ENCODE measurements around the gene SLC35D2.

SLC35D2 gene

GRCh38 chr9:96293498-96294158, 89.9 kb downstream of the SLC35D2 start:
- no peaks in the 10 kb centered on the region for H3K9me3 ChIP-seq (ENCODE audit: insufficient read depth, low read length, severe bottlenecking)
- no peak overlapping the region for H3K4me2 ChIP-seq (ENCODE audit: insufficient read depth, low read length)
- H3K4me3 ChIP-seq (ENCODE audit: low read depth in 1 of 2, low read length in 2 of 2), result no peak overlapping the region
- no peaks in the 10 kb centered on the region for H4K20me1 ChIP-seq (ENCODE audit: insufficient read depth, low read length)
- H3K27me3 ChIP-seq (ENCODE audit: insufficient read depth, low read length, poor library complexity), result no peaks in the 10 kb centered on the region
- H3K27ac ChIP-seq (ENCODE audit: low read length), result no peak overlapping the region
- ATAC-seq (ENCODE audit: insufficient read depth, low read depth) (no peak), DNase-seq (no peak)
- H3K4me1 ChIP-seq (ENCODE audit: insufficient read depth, low read length), result no peaks in the 10 kb centered on the region
- no peaks in the 10 kb centered on the region for H3K36me3 ChIP-seq (ENCODE audit: insufficient read depth, low read length)
- H2AFZ ChIP-seq (ENCODE audit: low read depth, low read length), result no peak overlapping the region
- no peaks in the 10 kb centered on the region for H3K79me2 ChIP-seq (ENCODE audit: insufficient read depth, low read length)
- no peak overlapping the region for H3K9ac ChIP-seq (ENCODE audit: low read depth, low read length)
- TF ChIP-seq CTCF (IDR thresholded peaks at IDR 0.05; ENCODE audit: borderline replicate concordance, extremely low read depth, low read length, poor library complexity, severe bottlenecking) (no peak), EZH2 (IDR thresholded peaks at IDR 0.05; ENCODE audit: borderline replicate concordance, low read depth, low read length, severe bottlenecking) (no peak)

- H2AFZ ChIP-seq (ENCODE audit: low read depth, low read length), result no peak overlapping the region
- H3K4me1 ChIP-seq (ENCODE audit: insufficient read depth, low read length), result no peaks in the 10 kb centered on the region
- no peak overlapping the region for H3K4me2 ChIP-seq (ENCODE audit: insufficient read depth, low read length)
Measured at GRCh38 chr9:96289392-96289791, 94.1 kb downstream of the SLC35D2 start.

GRCh38 chr9:96281641-96282040, 101.9 kb downstream of the SLC35D2 start:
- no peak overlapping the region for H2AFZ ChIP-seq (ENCODE audit: low read depth, low read length)
- H3K36me3 ChIP-seq (ENCODE audit: insufficient read depth, low read length), result no peaks in the 10 kb centered on the region
- DNase-seq (no peak), ATAC-seq (ENCODE audit: insufficient read depth, low read depth) (no peak)
- H3K27ac ChIP-seq (ENCODE audit: low read length), result no peak overlapping the region
- H3K9me3 ChIP-seq (ENCODE audit: insufficient read depth, low read length, severe bottlenecking), result peaks cover 5% of the 10 kb centered on the region
- no peaks in the 10 kb centered on the region for H3K27me3 ChIP-seq (ENCODE audit: insufficient read depth, low read length, poor library complexity)
- no peak overlapping the region for H3K9ac ChIP-seq (ENCODE audit: low read depth, low read length)
- H3K4me1 ChIP-seq (ENCODE audit: insufficient read depth, low read length), result no peaks in the 10 kb centered on the region
- H3K4me2 ChIP-seq (ENCODE audit: insufficient read depth, low read length), result no peak overlapping the region
- H3K4me3 ChIP-seq (ENCODE audit: low read depth in 1 of 2, low read length in 2 of 2), result no peak overlapping the region
- H3K79me2 ChIP-seq (ENCODE audit: insufficient read depth, low read length), result no peaks in the 10 kb centered on the region
- no peak for TF ChIP-seq CTCF (IDR thresholded peaks at IDR 0.05; ENCODE audit: borderline replicate concordance, extremely low read depth, low read length, poor library complexity, severe bottlenecking)
- no peak for TF ChIP-seq EZH2 (IDR thresholded peaks at IDR 0.05; ENCODE audit: borderline replicate concordance, low read depth, low read length, severe bottlenecking)
- H4K20me1 ChIP-seq (ENCODE audit: insufficient read depth, low read length), result no peaks in the 10 kb centered on the region

More at GRCh38 chr9:96289392-96289791, 94.1 kb downstream of the SLC35D2 start:
- Histone ChIP-seq H3K9me3 (ENCODE audit: insufficient read depth, low read length, severe bottlenecking) (peaks cover 3% of the 10 kb centered on the region), H3K9ac (ENCODE audit: low read depth, low read length) (no peak overlapping the region), H3K79me2 (ENCODE audit: insufficient read depth, low read length) (no peaks in the 10 kb centered on the region), H3K27me3 (ENCODE audit: insufficient read depth, low read length, poor library complexity) (no peaks in the 10 kb centered on the region), H3K4me3 (ENCODE audit: low read depth in 1 of 2, low read length in 2 of 2) (no peak overlapping the region), H3K36me3 (ENCODE audit: insufficient read depth, low read length) (no peaks in the 10 kb centered on the region), H3K27ac (ENCODE audit: low read length) (no peak overlapping the region), H4K20me1 (ENCODE audit: insufficient read depth, low read length) (no peaks in the 10 kb centered on the region)
- no peak for DNase-seq
- ATAC-seq (ENCODE audit: insufficient read depth, low read depth), result no peak
- TF ChIP-seq CTCF (IDR thresholded peaks at IDR 0.05; ENCODE audit: borderline replicate concordance, extremely low read depth, low read length, poor library complexity, severe bottlenecking), result no peak
- TF ChIP-seq EZH2 (IDR thresholded peaks at IDR 0.05; ENCODE audit: borderline replicate concordance, low read depth, low read length, severe bottlenecking), result no peak

Measured in DND-41 (cell line).